Measurements from ENCODE around the gene TBX3.

The TBX3 gene

DNA sequence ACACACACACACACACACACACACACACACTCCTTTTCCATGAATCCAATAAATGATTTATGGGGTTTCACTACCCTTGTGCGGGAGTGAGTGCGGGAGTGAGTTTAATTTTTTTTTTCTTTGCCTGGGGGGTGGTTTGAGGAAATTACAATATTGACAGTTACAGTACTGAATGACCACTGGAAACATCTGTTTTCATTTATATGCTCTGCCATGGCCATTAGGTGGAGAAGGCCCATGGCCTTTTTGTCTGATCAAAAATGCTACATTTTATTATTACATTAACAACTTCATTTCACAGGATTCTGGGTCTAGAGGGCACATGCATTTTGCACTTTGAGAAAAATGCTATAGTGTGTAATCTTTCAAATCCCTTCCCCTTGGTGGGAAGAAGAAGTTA, 5.9 kb downstream of the TBX3 start:
- no peaks in the 10 kb centered on the region for H4K20me1 ChIP-seq (ENCODE audit: insufficient read depth, low read length)

GRCh38 chr12:114676142-114676741, 7.7 kb downstream of the TBX3 start:
- no peak overlapping the region for H3K9ac ChIP-seq (ENCODE audit: low read length)
- no peaks in the 10 kb centered on the region for H3K27me3 ChIP-seq (ENCODE audit: insufficient read depth, low read length)
- no peak overlapping the region for H2AFZ ChIP-seq (ENCODE audit: low read length)
- H3K9me3 ChIP-seq (ENCODE audit: low read length): no peaks in the 10 kb centered on the region
- no peak overlapping the region for H3K4me2 ChIP-seq (ENCODE audit: low read length)
- no peaks in the 10 kb centered on the region for H3K36me3 ChIP-seq (ENCODE audit: insufficient read depth, low read length)
- H3K9me2 ChIP-seq (ENCODE audit: low read depth, low read length): no peaks in the 10 kb centered on the region
- H3F3A ChIP-seq (ENCODE audit: insufficient read depth, low read length): no peaks in the 10 kb centered on the region
- H3K27ac ChIP-seq (ENCODE audit: low read depth, low read length, poor library complexity, severe bottlenecking): no peak overlapping the region
- no peaks in the 10 kb centered on the region for H3K79me2 ChIP-seq (ENCODE audit: insufficient read depth, low read length)
- TF ChIP-seq EZH2 (IDR thresholded peaks at IDR 0.05; ENCODE audit: borderline replicate concordance, low read length) (no peak), CTCF (IDR thresholded peaks at IDR 0.05; ENCODE audit: low read length) (no peak)
- no peak overlapping the region for H3K4me3 ChIP-seq (ENCODE audit: low read depth, low read length, poor library complexity, severe bottlenecking)
- H3K4me1 ChIP-seq (ENCODE audit: insufficient read depth, low read length, severe bottlenecking): no peaks in the 10 kb centered on the region
- H4K20me1 ChIP-seq (ENCODE audit: insufficient read depth, low read length): no peaks in the 10 kb centered on the region

More for the DNA sequence above, 5.9 kb downstream of the TBX3 start:
- Histone ChIP-seq H3K9me2 (ENCODE audit: low read depth, low read length) (no peaks in the 10 kb centered on the region), H3K79me2 (ENCODE audit: insufficient read depth, low read length) (no peaks in the 10 kb centered on the region), H3K36me3 (ENCODE audit: insufficient read depth, low read length) (no peaks in the 10 kb centered on the region), H3F3A (ENCODE audit: insufficient read depth, low read length) (no peaks in the 10 kb centered on the region), H3K4me2 (ENCODE audit: low read length) (no peak overlapping the region), H3K4me3 (ENCODE audit: low read depth, low read length, poor library complexity, severe bottlenecking) (no peak overlapping the region), H3K4me1 (ENCODE audit: insufficient read depth, low read length, severe bottlenecking) (no peaks in the 10 kb centered on the region), H3K9me3 (ENCODE audit: low read length) (no peaks in the 10 kb centered on the region), H3K27ac (ENCODE audit: low read depth, low read length, poor library complexity, severe bottlenecking) (no peak overlapping the region), H2AFZ (ENCODE audit: low read length) (no peak overlapping the region), H3K27me3 (ENCODE audit: insufficient read depth, low read length) (no peaks in the 10 kb centered on the region), H3K9ac (ENCODE audit: low read length) (no peak overlapping the region)
- TF ChIP-seq CTCF (IDR thresholded peaks at IDR 0.05; ENCODE audit: low read length) (no peak), EZH2 (IDR thresholded peaks at IDR 0.05; ENCODE audit: borderline replicate concordance, low read length) (no peak)

- H3K9me3 ChIP-seq (ENCODE audit: low read length): no peaks in the 10 kb centered on the region
- H3K36me3 ChIP-seq (ENCODE audit: insufficient read depth, low read length): no peaks in the 10 kb centered on the region
- TF ChIP-seq EZH2 (IDR thresholded peaks at IDR 0.05; ENCODE audit: borderline replicate concordance, low read length) (no peak), CTCF (IDR thresholded peaks at IDR 0.05; ENCODE audit: low read length) (no peak)
- H3F3A ChIP-seq (ENCODE audit: insufficient read depth, low read length): no peaks in the 10 kb centered on the region
- H2AFZ ChIP-seq (ENCODE audit: low read length): no peak overlapping the region
- H3K9ac ChIP-seq (ENCODE audit: low read length): no peak overlapping the region
- H3K27ac ChIP-seq (ENCODE audit: low read depth, low read length, poor library complexity, severe bottlenecking): no peak overlapping the region
- no peak overlapping the region for H3K4me2 ChIP-seq (ENCODE audit: low read length)
- H3K4me1 ChIP-seq (ENCODE audit: insufficient read depth, low read length, severe bottlenecking): no peaks in the 10 kb centered on the region
- H4K20me1 ChIP-seq (ENCODE audit: insufficient read depth, low read length): no peaks in the 10 kb centered on the region
- no peaks in the 10 kb centered on the region for H3K79me2 ChIP-seq (ENCODE audit: insufficient read depth, low read length)
- H3K9me2 ChIP-seq (ENCODE audit: low read depth, low read length): no peaks in the 10 kb centered on the region
- H3K27me3 ChIP-seq (ENCODE audit: insufficient read depth, low read length): no peaks in the 10 kb centered on the region; the same call in 1 of the 2 replicates
- H3K4me3 ChIP-seq (ENCODE audit: low read depth, low read length, poor library complexity, severe bottlenecking): no peak overlapping the region
Observed at GRCh38 chr12:114674251-114675047, 9.5 kb downstream of the TBX3 start.
